ENCODE data around the gene ATXN1. TPM values are rescaled to one million over a fixed set of nuclear protein-coding genes. Genes with fewer than 3 reads are reported as not detected.
"Not testable (repeated sequence)": the region's sequence is repeated elsewhere in the genome, so short reads cannot be mapped to it uniquely, and the experiment has no call there.

Gene ATXN1
- total RNA-seq, 1 experiment from 2014 or later = 7.6 TPM

DNA sequence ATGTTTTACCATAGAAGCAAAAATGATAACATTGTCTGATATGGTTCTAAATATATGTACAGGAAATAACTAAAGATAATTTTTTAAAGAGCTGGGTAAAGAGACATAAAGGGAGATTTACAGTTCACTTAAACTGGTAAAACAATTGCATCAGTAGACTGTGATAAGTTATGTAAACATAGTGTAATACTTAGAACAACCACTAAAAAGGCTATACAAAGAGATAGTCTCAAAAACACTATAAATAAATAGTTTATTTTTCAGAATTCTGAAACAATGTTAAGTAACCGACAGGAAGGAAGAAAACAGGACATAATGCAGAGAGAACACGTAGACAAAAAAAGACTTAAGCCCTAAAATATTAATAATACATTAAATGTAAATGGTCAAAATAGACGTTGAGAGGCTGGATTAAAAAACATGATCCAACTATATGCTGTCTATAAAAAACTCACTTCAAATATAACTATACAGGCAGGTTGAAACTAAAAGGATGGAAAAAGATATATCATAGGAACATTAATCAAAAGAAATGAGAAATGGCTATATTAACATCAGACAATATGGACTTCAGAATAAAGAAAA lies 32.7 kb upstream of the ATXN1 start:
- no peaks in the 10 kb centered on the region for H3K36me3 ChIP-seq (replicated peaks; ENCODE audit: control insufficient read depth, insufficient read depth, low read length)
- no peak overlapping the region for H3K4me3 ChIP-seq (ENCODE audit: insufficient read depth, low read depth, low read length)
- H3K27me3 ChIP-seq (ENCODE audit: control insufficient read depth, insufficient read depth, low read length) = no peaks in the 10 kb centered on the region
- no peak for DNase-seq

DNA sequence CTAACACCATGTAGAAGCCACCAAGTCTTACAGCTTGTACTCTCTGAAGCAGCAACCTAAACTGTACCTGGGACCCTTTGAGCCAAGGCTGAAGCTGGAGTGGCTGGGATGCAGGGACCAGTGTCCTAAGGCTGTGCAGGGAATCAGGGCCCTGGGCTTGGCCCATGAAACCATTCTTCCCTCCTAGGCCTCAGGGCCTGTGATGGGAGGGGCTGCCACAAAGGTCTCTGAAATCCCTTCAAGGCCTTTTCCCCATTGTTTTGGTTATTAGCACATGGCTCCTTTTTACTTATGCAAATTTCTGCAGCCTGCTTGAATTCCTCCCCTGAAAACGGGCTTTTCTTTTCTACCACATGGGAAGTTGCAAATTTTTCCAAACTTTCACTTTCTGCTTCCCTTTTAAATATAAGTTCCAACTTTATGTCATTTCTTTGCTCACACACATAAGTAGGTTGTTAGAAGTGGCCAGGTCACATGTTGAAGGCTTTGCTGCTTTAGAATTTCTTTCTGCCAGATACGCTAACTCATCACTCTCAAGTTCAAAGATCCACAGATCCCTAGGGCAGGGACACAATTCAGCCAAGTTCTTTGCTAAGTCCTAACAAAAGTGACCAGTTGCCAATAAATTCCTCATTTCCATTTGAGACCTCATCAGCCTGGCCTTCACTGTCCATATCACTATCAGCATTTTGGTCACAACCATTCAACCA lies 28.2 kb upstream of the ATXN1 start:
- no peaks in the 10 kb centered on the region for H3K27me3 ChIP-seq (ENCODE audit: control insufficient read depth, insufficient read depth, low read length)
- DNase-seq = no peak
- H3K4me3 ChIP-seq (ENCODE audit: insufficient read depth, low read depth, low read length) = no peak overlapping the region
- H3K36me3 ChIP-seq (replicated peaks; ENCODE audit: control insufficient read depth, insufficient read depth, low read length) = no peaks in the 10 kb centered on the region

DNA sequence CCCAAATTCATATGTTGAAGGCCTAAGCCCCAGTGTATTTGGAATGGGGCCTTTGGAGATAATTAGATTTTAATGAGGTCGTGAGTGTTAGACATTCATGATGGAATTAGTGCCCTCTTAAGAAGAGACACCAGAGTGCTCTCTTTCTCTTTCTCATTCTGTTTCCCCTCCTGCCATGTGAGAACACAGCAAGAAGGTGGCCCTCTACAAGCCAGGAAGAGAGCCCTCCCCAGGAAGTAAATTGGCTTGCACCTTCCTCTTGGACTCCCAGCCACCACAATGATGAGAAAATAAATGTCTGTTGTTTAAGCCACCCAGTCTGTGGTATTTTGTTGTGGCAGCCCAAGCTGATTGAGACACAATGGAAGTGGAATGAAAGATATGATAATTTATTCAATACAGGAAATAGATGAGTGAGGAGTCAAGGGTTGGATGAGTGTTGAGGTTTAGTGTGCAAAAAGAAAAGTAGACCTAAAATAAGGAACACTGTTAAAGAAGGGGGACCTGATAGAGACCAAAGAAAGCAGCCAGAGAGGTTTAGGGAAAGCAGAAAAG lies 25.9 kb upstream of the ATXN1 start:
- Histone ChIP-seq H3K36me3 (replicated peaks; ENCODE audit: control insufficient read depth, insufficient read depth, low read length) (no peaks in the 10 kb centered on the region), H3K4me3 (ENCODE audit: insufficient read depth, low read depth, low read length) (no peak overlapping the region), H3K27me3 (ENCODE audit: control insufficient read depth, insufficient read depth, low read length) (no peaks in the 10 kb centered on the region)
- no peak for DNase-seq

DNA sequence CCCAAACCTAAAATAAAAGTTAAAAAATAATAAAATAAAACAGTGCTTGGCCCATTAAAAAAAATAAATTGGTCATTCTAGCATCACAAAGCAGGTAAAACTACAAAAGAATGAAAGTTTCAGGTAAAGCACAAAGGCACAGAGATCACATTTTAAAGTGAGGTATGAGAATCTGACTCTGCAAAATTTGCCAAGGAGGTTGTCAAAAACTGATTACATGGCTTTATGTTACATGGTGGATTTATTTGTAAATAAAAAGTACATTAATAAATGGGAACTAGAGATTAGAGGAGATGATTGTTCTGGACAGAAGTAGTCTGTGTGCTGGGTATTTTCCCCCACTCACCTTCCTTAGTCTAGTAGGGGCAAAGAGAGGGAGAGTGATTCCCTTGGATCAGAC lies 24.2 kb upstream of the ATXN1 start:
- H3K36me3 ChIP-seq (replicated peaks; ENCODE audit: control insufficient read depth, insufficient read depth, low read length) = no peaks in the 10 kb centered on the region
- no peaks in the 10 kb centered on the region for H3K27me3 ChIP-seq (ENCODE audit: control insufficient read depth, insufficient read depth, low read length)
- DNase-seq = no peak
- no peak overlapping the region for H3K4me3 ChIP-seq (ENCODE audit: insufficient read depth, low read depth, low read length)

DNA sequence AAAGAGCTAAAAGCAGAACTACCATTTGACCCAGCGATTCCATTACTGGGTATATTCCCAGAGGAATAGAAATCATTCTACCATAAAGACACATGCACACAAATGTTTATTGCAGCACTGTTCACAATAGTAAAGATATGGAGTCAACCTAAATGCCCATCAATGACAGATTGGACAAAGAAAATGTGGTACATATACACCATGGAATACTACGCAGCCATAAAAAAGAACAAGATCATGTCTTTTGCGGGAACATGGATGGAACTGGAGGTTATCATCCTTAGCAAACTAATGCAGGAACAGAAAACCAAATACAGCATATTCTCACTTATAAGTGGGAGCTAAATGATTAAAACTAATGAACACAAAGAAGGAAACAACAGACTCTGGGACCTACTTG lies 23.7 kb upstream of the ATXN1 start:
- DNase-seq; H3K4me3 ChIP-seq (ENCODE audit: insufficient read depth, low read depth, low read length); H3K27me3 ChIP-seq (ENCODE audit: control insufficient read depth, insufficient read depth, low read length); H3K36me3 ChIP-seq (replicated peaks; ENCODE audit: control insufficient read depth, insufficient read depth, low read length): not testable (repeated sequence)

DNA sequence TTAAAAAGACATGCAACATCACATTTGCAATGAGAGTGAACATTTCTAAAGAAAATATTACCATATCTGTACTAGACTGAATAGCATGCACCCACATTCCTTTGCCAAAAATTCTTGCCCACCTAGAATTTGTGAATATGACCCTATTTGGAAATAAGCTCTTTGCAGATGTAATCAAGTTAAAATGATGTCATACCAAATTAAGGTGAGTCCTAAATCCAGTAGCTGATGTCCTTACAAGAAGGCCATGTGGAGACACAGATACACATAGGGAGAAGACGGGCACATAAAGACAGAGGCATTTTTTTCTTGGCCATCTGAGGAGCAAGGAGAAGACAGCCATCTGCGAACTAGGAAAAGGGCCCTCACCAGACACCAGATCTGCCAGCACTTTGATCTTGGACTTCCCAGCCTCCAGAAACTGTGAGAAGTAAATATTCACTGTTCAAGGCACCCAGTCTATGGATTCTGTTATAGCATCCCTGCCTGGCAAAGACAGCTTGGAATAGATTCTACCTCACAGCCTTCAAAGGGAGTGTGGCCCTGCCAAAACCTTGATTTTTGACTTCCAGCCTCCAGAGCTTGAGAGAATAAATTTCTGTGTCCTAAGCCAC lies 22.8 kb upstream of the ATXN1 start:
- DNase-seq = no peak
- no peaks in the 10 kb centered on the region for H3K27me3 ChIP-seq (ENCODE audit: control insufficient read depth, insufficient read depth, low read length)
- no peak overlapping the region for H3K4me3 ChIP-seq (ENCODE audit: insufficient read depth, low read depth, low read length)
- H3K36me3 ChIP-seq (replicated peaks; ENCODE audit: control insufficient read depth, insufficient read depth, low read length) = no peaks in the 10 kb centered on the region

DNA sequence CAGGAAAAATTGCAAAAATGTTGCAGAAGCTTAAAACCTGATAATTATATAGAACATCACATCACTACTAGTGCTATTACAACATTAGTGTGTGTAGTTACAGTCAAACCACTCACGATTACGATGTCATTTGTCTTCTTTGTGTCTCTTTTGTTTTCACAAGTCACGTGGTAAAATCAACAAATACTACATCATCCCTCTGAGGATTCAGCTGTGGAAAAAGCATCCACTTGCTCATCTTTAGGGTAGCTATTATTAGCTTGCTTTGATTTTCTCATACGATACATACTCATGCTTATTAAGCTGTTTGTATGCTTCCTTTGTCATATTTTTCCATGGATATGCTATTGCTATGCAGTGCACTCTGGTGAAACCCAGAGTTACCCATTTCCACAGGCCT lies 22.2 kb upstream of the ATXN1 start:
- no peak overlapping the region for H3K4me3 ChIP-seq (ENCODE audit: insufficient read depth, low read depth, low read length)
- no peaks in the 10 kb centered on the region for H3K27me3 ChIP-seq (ENCODE audit: control insufficient read depth, insufficient read depth, low read length)

DNA sequence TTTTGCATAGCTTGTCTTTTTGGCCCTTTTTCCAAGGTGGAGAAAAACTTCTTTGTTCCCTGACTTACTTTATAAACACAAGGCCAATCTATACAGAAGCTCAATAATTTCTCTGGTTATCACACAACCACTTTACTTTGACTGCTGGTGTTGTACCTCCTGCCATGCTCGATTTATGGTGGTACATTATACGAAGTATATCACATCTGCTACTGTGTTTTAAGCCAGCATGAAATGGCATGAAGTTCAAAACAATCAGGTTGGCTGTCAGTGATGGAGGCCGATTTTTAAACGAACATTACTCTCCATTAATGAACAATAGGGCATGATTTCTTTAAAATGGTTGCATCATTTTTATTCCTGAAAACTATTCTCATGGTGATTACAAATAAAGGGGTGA lies 21.0 kb upstream of the ATXN1 start:
- Histone ChIP-seq H3K4me3 (ENCODE audit: insufficient read depth, low read depth, low read length) (no peak overlapping the region), H3K27me3 (ENCODE audit: control insufficient read depth, insufficient read depth, low read length) (no peaks in the 10 kb centered on the region), H3K36me3 (replicated peaks; ENCODE audit: control insufficient read depth, insufficient read depth, low read length) (no peaks in the 10 kb centered on the region)
- DNase-seq = no peak

More for the DNA sequence above, 22.2 kb upstream of the ATXN1 start:
- no peak for DNase-seq
- H3K36me3 ChIP-seq (replicated peaks; ENCODE audit: control insufficient read depth, insufficient read depth, low read length) = no peaks in the 10 kb centered on the region

DNA sequence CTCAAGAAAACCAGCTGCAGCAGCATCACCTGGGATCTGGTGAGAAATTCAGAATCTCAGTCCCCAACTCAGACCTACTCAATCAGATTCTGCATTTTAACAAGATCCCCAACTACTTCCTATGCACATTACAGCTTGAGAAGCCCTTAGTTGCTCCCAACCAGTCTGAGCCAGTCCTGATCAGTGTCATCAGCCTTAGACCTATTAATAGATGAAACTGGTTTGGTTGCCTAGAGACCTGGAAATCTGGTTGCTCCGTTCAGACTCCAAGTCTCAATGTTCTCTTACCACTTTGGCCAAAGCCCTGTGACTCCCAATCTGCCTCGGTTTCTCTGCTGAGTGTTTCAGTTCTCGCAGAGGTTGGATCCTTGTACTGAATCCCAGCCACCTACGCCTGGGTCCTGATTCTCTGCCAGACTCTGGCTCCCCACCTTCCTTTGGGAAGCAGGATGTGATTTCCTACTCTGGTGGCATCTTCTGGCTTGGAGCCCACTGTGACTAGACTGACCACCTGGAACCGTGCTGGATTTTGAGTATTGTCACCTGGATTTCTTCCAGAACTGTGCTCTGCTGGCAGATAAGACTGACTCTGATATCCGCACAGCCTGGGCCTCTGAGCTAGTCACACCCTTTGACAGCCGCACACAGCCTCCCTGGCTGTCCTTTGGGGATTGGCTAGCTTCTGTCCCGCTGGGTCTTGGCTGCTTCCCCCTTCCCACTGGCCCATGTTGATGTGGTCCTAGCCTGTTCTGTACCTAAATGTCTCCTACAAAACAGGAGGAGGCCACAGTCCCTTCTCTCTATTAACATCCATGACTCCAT lies 20.3 kb upstream of the ATXN1 start:
- no peak for DNase-seq
- no peaks in the 10 kb centered on the region for H3K27me3 ChIP-seq (ENCODE audit: control insufficient read depth, insufficient read depth, low read length)
- H3K36me3 ChIP-seq (replicated peaks; ENCODE audit: control insufficient read depth, insufficient read depth, low read length) = no peaks in the 10 kb centered on the region
- H3K4me3 ChIP-seq (ENCODE audit: insufficient read depth, low read depth, low read length) = no peak overlapping the region

DNA sequence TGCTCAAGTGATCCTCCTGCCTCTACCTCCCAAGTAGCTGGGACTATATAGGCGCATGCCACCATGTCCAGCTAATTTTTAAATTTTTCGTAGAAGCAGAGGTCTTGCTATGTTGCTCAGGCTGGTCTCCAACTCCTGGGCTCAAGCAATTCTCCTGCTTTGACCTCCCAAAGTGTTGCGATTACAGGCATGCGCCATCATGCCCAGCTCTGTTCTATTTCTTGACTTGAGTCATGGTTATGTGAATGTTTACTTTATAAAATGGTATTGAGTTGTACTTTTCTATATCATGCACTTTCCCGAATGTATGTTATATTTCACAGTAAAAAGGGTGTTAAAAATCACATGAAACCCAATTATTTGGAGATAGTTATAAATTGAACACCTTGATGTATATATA lies 17.3 kb upstream of the ATXN1 start:
- no peak for DNase-seq
- H3K36me3 ChIP-seq (replicated peaks; ENCODE audit: control insufficient read depth, insufficient read depth, low read length) = no peaks in the 10 kb centered on the region
- H3K4me3 ChIP-seq (ENCODE audit: insufficient read depth, low read depth, low read length) = no peak overlapping the region
- H3K27me3 ChIP-seq (ENCODE audit: control insufficient read depth, insufficient read depth, low read length) = no peaks in the 10 kb centered on the region

DNA sequence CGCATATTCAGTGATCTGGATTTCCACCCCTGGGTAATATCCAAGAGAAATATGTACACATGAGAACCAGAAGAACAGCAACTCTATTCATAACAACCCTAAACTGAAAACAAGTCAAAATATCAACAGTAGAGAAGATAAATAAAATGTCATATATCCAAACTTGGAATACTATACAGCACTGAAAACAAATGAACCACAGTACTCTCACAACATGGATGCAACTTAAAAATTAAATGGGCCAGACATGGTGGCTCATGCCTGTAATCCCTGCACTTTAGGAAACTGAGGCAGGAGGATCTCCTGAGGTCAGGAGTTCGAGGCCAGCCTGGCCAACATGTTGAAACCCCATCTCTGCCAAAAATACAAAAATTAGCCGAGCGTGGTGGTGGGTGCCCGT lies 16.5 kb upstream of the ATXN1 start:
- Histone ChIP-seq H3K36me3 (replicated peaks; ENCODE audit: control insufficient read depth, insufficient read depth, low read length) (no peaks in the 10 kb centered on the region), H3K4me3 (ENCODE audit: insufficient read depth, low read depth, low read length) (no peak overlapping the region), H3K27me3 (ENCODE audit: control insufficient read depth, insufficient read depth, low read length) (no peaks in the 10 kb centered on the region)
- DNase-seq = no peak

DNA sequence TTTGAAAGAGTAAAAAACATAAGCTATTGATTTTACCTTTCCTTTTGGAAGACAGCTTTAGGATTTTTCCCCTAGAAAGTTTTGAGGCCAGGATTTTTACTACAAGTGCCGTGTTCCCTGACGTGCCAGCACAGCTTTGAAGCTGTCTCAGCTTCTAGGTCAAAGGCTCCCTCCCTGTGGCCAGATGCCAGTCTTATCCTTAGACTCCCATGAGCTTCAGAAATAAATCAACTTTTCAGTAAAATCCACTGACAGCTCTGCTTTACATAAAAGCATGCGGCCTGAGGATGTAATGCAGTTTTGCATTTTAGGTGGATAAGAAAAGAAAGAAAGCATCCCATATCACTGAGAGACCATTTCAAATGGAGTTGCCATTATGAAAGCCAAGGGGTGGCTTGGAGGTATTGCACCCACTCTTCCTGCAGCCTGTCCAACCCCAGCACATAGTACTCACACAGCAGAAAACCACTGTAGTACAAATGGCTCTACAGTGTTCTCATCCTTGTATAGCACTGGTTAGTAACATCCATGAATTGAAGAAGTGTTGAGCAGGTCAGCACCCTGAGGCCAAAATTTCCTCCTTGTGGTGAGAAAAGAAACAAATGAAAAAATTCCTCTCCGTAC lies 15.2 kb upstream of the ATXN1 start:
- H3K4me3 ChIP-seq (ENCODE audit: insufficient read depth, low read depth, low read length) = no peak overlapping the region
- no peaks in the 10 kb centered on the region for H3K27me3 ChIP-seq (ENCODE audit: control insufficient read depth, insufficient read depth, low read length)
- no peaks in the 10 kb centered on the region for H3K36me3 ChIP-seq (replicated peaks; ENCODE audit: control insufficient read depth, insufficient read depth, low read length)
- DNase-seq = no peak

DNA sequence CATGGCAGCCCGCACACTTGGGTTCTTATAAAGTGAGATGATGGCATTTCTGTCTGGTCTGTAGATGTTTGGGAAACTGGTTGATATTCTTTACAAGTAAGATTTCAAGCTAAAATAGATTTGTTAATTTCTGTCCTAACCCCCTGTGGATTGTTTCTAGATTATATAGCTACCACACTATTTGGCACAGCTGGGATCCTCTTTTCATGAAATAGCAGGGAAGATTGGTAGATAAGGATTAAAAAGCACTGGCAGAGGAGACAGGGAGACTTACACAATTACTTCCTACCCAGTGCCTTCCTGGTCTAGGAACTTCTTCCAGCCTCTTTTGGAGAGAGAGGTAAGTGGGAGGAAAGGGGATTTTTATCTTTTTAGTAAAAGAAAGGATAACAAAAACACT lies 13.2 kb upstream of the ATXN1 start:
- H3K4me3 ChIP-seq (ENCODE audit: insufficient read depth, low read depth, low read length) = no peak overlapping the region
- no peaks in the 10 kb centered on the region for H3K27me3 ChIP-seq (ENCODE audit: control insufficient read depth, insufficient read depth, low read length)
- DNase-seq = no peak
- no peaks in the 10 kb centered on the region for H3K36me3 ChIP-seq (replicated peaks; ENCODE audit: control insufficient read depth, insufficient read depth, low read length)

DNA sequence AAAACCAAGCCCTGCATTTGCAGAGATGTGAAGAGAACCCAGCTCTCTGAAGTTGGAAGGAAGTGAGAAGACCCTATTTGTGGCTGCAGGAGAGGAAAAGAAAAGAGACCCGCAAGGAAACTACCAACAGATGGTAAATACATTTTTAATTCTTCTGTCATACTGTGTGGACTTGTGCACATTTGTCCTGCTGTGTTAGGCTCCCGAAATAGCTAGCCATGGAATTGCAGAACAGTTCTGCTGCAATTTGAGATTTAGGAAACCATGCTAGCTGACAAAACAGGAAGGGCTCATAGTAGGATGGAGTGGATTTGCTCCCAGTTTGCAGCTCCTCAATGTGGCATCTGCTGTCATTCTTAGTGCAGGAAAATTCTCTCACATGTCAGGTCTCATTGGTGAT lies 12.1 kb upstream of the ATXN1 start:
- no peak for DNase-seq

More for the DNA sequence above, 12.1 kb upstream of the ATXN1 start:
- no peaks in the 10 kb centered on the region for H3K36me3 ChIP-seq (replicated peaks; ENCODE audit: control insufficient read depth, insufficient read depth, low read length)
- no peak overlapping the region for H3K4me3 ChIP-seq (ENCODE audit: insufficient read depth, low read depth, low read length)
- no peaks in the 10 kb centered on the region for H3K27me3 ChIP-seq (ENCODE audit: control insufficient read depth, insufficient read depth, low read length)
